HepG2 (cell line): Measurements from ENCODE around the gene NTPCR. TPM values are rescaled to one million over a fixed set of nuclear protein-coding genes. Genes with fewer than 3 reads are reported as not detected.

Experiments
- ATAC-seq: fragments of 200-7000 bp; cut with Tn5 transposase; 3 replicates; pipeline ENCODE4 v1.9.1; 2020; ENCODE audit warnings: mild to moderate bottlenecking, moderate library complexity
- BruUV-seq: library from RNA; stranded (reverse); fragments of 400-500 nt; replicated peaks from 2 replicates; lab custom pipeline; 2021; lab: Mats Ljungman, UMichigan
- CTCF ChIA-PET: fragments of 300-600 bp; formaldehyde crosslinking; extraction: SDS; loops from one replicate; lab custom pipeline; 2021; ENCODE audit warnings: low total read pairs, inconsistent platforms, low intra/inter-chr PET ratio; lab: Yijun Ruan, JAX
- POLR2A ChIA-PET: fragments of 350-600 bp; sonication (Branson Sonifier 250); formaldehyde crosslinking; loops from one replicate; lab custom pipeline; 2020; ENCODE audit warnings: antibody characterized with exemption, inconsistent platforms; lab: Yijun Ruan, JAX
- DNase-seq: peaks from one replicate; pipeline ENCODE4 v3.0.0-alpha.2; 2015; ENCODE audit warnings: low spot score
- FAIRE-seq: peaks from 3 replicates; lab custom pipeline; 2011; peaks lifted over from hg19 to GRCh38; lab: Jason Lieb, UNC
- H2AFZ ChIP-seq: one replicate; pipeline ENCODE4 v1.6.1; 2011; ENCODE audit warnings: low read length, inconsistent platforms
- H3K27ac ChIP-seq: fragments of 300-600 bp; 3 replicates; pipeline ENCODE4 v1.8.0; 2011; ENCODE audit warnings: mixed run types, mild to moderate bottlenecking, mixed read lengths, low read length, inconsistent platforms; ENCODE audit not compliant: insufficient read depth; ENCODE audit errors: extremely low read length
- H3K27me3 ChIP-seq, 2 experiments: fragments of 200-600 bp in 1 of 2; 2 replicates in 1 of 2; 3 replicates in 1 of 2; pipeline versions ENCODE4 v1.6.0 to v1.8.0; 2011; ENCODE audit warnings: low read length in 2 of 2, mild to moderate bottlenecking in 2 of 2, moderate library complexity in 2 of 2, inconsistent platforms in 1 of 2; ENCODE audit not compliant: insufficient read depth in 2 of 2, control insufficient read depth in 1 of 2
- H3K36me3 ChIP-seq, 2 experiments: fragments of 200-600 bp in 1 of 2; replicated peaks in 1 of 2; 2 replicates in 1 of 2; 3 replicates in 1 of 2; pipeline versions ENCODE4 v1.5.1 to v1.8.0; 2011; ENCODE audit warnings: low read length in 2 of 2, inconsistent platforms in 1 of 2; ENCODE audit not compliant: insufficient read depth in 2 of 2, control insufficient read depth in 1 of 2
- H3K4me1 ChIP-seq: 2 replicates; pipeline ENCODE4 v1.5.1; 2012; ENCODE audit warnings: low read length, inconsistent platforms; ENCODE audit not compliant: insufficient read depth
- H3K4me2 ChIP-seq: 2 replicates; pipeline ENCODE4 v1.6.0; 2011; ENCODE audit warnings: low read depth, low read length, inconsistent platforms
- H3K4me3 ChIP-seq, 3 experiments: fragments of 200-600 bp in 1 of 3; sonication (generic), shearing (Covaris generic) in 1 of 3; replicated peaks in 1 of 3; 2 replicates each; pipeline ENCODE4 v1.5.1; 2011 to 2016; ENCODE audit warnings: low read length in 3 of 3, inconsistent platforms in 2 of 3, low read depth in 2 of 3, mild to moderate bottlenecking in 2 of 3, control low read depth in 1 of 3, mixed read lengths in 1 of 3; ENCODE audit not compliant: insufficient read depth in 1 of 3
- H3K79me2 ChIP-seq: one replicate; pipeline ENCODE4 v1.6.1; 2011; ENCODE audit warnings: low read length, inconsistent platforms; ENCODE audit not compliant: insufficient read depth
- H3K9ac ChIP-seq: 2 replicates; pipeline ENCODE4 v1.6.0; 2011; ENCODE audit warnings: mild to moderate bottlenecking, low read depth, low read length, inconsistent platforms; ENCODE audit not compliant: insufficient read depth
- H3K9me3 ChIP-seq: 2 replicates; pipeline ENCODE4 v1.5.1; 2012; ENCODE audit warnings: mild to moderate bottlenecking, low read length
- H4K20me1 ChIP-seq: 2 replicates; pipeline ENCODE4 v1.6.0; 2011; ENCODE audit warnings: inconsistent platforms, mild to moderate bottlenecking, low read length, moderate library complexity; ENCODE audit not compliant: insufficient read depth
- HHEX ChIP-seq: IDR thresholded peaks from 2 replicates; pipeline ENCODE4 v1.6.1; 2016; ENCODE audit warnings: control low read depth
- KLF13 ChIP-seq: sonication (generic); formaldehyde crosslinking; IDR thresholded peaks from 2 replicates; pipeline ENCODE4 v1.4.0; 2020; ENCODE audit warnings: mild to moderate bottlenecking, missing genetic modification reagents
- TFE3 ChIP-seq: IDR thresholded peaks from 2 replicates; pipeline ENCODE4 v1.6.1; 2016
- UBTF ChIP-seq: sonication (generic); formaldehyde crosslinking; IDR thresholded peaks from 2 replicates; pipeline ENCODE4 v1.4.0; 2020; ENCODE audit warnings: mild to moderate bottlenecking, missing genetic modification reagents
- WGBS: methylation state at CpG from one replicate; pipeline ENCODE4 v1.1.6; 2017; ENCODE audit warnings: low lambda C conversion rate; 5-methylcytosine and 5-hydroxymethylcytosine counted together
- in situ Hi-C: cut with HindIII; loops from 2 replicates; pipeline ENCODE4 v1.10.0; 2017; ENCODE audit warnings: low pct_unique_long_range_greater_than_20kb; ENCODE audit not compliant: extremely low pct_ligation_motif_present
- intact Hi-C: fragments of 100-400 bp; cut with micrococcal nuclease; formaldehyde crosslinking; loops from one replicate; pipeline ENCODE4 v1.10.0; 2022; ENCODE audit not compliant: unreplicated experiment
- polyA plus RNA-seq, 8 experiments: library from polyadenylated mRNA; depleted of rRNA in 3 of 8; stranded (reverse) in 7 of 8; unstranded in 1 of 8; fragments of >200 nt; fragmentation: Illumina TruSeq in 4 of 8; extraction: Trizol in 4 of 8; gene quantifications; 2 replicates each; pipeline versions ENCODE4 v1.2.1 to v1.2.3, GENCODE V29; 2011 to 2016; ENCODE audit warnings: low read depth in 4 of 8, missing spikeins in 1 of 8, mixed read lengths in 1 of 8; ENCODE audit not compliant: insufficient read depth in 1 of 8
- total RNA-seq, 5 experiments: library from RNA; depleted of rRNA; stranded (reverse); fragments of >200 nt; fragmentation: Illumina TruSeq; extraction: Trizol; gene quantifications; 2 replicates each; pipeline ENCODE4 v1.2.3, GENCODE V29; 2016; ENCODE audit warnings: low read depth in 1 of 5

NTPCR gene
- total and polyA plus RNA-seq, 2 of the 13 experiments (the other 11 are each of a cell fraction or from before 2014, with no cell fraction given) = 11.7 to 47.0 TPM

- Histone ChIP-seq H3K4me3 (no peak overlapping the region), H2AFZ (no peak overlapping the region), H3K9ac (no peak overlapping the region), H3K36me3 (no peaks in the 10 kb centered on the region), H4K20me1 (no peaks in the 10 kb centered on the region), H3K79me2 (no peaks in the 10 kb centered on the region), H3K27ac (no peak overlapping the region), H3K4me2 (no peak overlapping the region), H3K4me1 (no peaks in the 10 kb centered on the region), H3K27me3 (no peaks in the 10 kb centered on the region), H3K9me3 (no peaks in the 10 kb centered on the region)
- POLR2A ChIA-PET = no interaction called here
- TF ChIP-seq TFE3 (CRISPR knock-in tag) = no peak
- no peak for TF ChIP-seq KLF13 (CRISPR knock-in tag)
- no peak for TF ChIP-seq UBTF (CRISPR knock-in tag)
- no peak for TF ChIP-seq HHEX (CRISPR knock-in tag)
- no peak for ATAC-seq
- WGBS = 97% methylated on average over 14 of the region's 14 CpGs
- no peak for FAIRE-seq
- BruUV-seq = no TSS peak
- intact Hi-C loops = no loop called here
- in situ Hi-C loops = no loop called here
- CTCF ChIA-PET = no interaction called here
- DNase-seq = no peak
These were observed 33.0 kb downstream of the NTPCR start for GRCh38 chr1:232983375-232983774.
